NCI-H1105 (cell line): ENCODE data around the gene RPGR.

Source experiments
- DNase-seq: peaks from one replicate; lab custom pipeline; 2025; lab: John Stamatoyannopoulos, UW

RPGR gene

GRCh38 chrX:38327775-38328081, 419 bp upstream of the RPGR start:
- DNase-seq: no peak

- DNase-seq: no peak
Observed at GRCh38 chrX:38326086-38326485, 1.2 kb downstream of the RPGR start.

- DNase-seq: no peak
Observed at GRCh38 chrX:38320819-38321218, 6.5 kb downstream of the RPGR start.

DNA sequence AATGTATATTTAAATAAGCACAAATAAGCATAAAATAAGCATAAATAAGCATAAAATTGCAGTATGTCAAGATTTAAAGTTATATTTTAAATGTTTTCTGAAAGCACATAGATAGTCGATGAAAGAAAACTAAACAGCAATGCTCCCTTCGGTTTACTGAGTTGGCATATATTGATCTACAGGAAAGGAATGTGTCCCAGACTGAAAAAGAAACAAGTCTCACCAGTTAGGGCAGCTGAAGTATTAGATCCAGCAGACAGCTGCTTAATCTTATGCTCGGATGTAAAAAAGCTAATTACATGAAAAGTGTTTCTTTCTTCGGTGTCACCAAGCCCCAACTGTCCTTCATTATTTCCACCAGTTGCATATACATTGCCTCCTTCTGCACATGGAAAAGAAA, 8.7 kb downstream of the RPGR start:
- no peak for DNase-seq

GRCh38 chrX:38318196-38318595, 9.1 kb downstream of the RPGR start:
- DNase-seq: no peak

DNA sequence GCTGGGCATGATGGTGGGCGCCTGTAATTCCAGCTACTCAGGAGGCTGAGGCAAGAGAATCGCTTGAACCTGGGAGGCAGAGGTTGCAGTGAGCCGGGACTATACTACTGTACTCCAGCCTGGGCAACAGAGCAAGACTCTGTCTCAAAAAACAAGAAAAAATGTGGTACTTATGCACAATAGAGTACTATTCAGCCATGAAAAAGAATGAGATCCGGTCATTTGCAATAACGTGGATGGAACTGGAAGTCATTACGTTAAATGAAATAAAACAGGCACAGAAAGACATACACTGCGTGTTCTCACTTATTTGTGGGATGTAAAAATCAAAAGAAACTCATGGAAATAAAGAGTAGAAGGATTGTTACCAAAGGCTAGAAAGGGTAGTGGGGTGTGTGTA, 12.1 kb downstream of the RPGR start:
- DNase-seq: no peak

DNA sequence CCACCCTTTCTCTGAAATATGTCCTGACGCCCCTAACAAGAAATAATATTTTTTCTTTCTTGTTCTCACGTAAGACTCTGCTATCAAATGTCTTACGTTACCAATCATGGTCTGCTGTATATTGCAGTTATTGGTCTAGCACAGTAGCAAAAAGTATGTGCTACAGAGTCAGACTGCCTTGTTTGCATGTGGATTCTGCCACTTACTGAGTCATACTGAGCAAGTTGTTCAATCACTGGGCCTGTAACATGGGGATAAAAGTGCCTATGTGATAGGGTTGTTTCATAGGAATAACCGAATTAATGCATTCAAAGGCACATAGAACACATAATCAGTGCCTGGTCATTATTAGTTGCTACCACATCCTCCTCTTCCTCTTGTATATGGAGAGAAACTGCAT, 14.1 kb downstream of the RPGR start:
- DNase-seq: no peak

DNA sequence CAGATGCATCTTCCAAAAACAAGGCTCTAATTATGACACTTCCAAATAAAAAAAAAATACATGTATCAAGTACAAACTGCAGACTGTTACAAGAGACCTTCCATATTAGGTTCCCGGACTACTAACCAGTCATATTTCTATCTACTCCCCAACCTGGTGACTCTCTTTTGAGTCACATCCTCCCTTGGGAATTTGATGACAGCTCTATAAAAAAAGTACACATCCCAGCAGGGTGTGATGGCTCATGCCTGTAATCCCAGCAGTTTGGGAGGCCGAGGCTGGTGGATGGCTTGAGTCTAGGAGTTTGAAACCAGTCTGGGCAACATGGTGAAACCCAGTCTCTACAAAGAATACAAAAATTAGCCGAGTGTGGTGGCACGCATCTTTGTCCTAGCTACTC, 14.9 kb downstream of the RPGR start:
- no peak for DNase-seq

GRCh38 chrX:38311743-38312142, 15.6 kb downstream of the RPGR start:
- no peak for DNase-seq

DNA sequence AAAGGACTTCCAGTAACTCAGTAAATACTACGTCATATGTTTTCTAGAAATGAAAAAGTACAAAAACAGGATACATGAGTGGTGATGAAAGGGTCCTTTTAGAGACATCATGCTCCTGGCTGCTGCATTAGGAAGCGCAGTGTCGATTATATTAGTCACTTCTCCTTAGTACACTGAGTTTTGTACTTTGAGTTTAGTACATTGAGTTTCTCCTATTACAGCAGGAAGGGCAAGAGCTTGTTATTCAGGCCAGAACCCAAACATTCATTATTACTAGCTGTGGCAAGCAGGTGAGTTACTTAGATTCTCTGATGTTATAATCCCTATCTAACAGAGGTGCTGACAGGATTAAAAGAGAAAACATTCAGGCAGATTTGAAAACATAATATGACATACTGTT, 21.3 kb downstream of the RPGR start:
- DNase-seq: no peak

- no peak for DNase-seq
Observed at GRCh38 chrX:38304010-38304409, 23.3 kb downstream of the RPGR start.

GRCh38 chrX:38293741-38294140, 33.6 kb downstream of the RPGR start:
- DNase-seq: no peak

DNA sequence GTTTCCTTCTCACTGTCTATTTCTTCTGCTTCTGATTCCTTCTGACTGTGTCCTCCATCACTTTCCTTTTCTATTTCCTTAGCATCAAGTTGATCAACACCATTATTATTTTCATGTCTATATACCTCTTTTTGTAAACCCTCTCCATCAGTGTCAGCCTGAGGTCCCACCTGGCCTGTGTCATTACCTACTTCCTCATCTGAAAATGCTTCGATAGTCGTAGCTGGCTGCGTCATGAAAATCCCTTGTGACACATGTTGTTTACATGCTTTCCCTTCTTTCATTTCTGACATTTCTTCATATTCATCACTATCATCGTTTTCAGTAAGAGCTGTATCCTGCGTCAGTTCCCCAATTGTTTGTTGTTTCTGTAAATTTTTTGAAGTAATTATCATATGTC, 39.6 kb downstream of the RPGR start:
- DNase-seq: no peak

DNA sequence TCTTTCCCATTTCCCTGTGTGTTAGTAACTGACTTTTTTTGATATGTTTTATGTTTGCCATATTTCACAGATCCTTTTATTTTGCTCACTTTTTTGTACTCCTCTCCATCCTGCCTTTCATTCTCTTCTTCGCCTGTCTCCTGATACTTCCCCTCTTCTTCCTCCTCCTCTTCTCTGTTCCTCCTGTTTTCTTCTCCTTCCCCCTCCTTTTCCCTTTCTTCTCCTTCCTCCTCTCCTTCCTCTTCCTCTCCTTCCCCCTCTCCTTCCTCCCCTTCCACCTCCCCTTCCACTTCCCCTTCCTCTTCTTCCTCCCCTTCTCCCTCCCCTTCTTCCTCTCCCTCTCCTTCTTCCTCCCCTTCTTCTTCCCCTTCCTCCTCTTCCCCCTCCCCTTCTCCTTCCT, 41.7 kb downstream of the RPGR start:
- DNase-seq: no peak

DNA sequence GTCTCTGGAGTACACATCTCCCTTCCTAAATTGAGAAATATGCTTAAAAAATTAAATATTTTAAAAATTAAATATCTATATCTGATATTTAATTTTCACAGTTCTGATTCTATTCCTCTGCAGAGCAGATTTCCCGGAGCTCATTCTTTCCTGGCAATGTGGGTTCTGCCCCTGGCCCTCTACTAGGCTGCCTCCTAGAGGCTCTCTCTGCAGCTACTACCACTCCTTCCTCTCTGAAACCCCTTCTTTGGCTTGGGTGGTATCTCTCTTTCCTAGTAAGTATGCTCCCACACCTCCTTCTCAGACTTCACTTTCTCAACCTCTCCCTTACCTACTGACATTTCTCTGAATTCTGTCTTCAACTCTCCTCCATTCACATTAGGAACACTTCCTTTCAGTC, 45.3 kb downstream of the RPGR start:
- DNase-seq: no peak

- DNase-seq: no peak
Observed at GRCh38 chrX:38279188-38279587, 48.1 kb downstream of the RPGR start.

- no peak for DNase-seq
Observed at GRCh38 chrX:38278682-38279081, 48.6 kb downstream of the RPGR start.

- no peak for DNase-seq
Observed at GRCh38 chrX:38277802-38278201, 49.5 kb downstream of the RPGR start.

- no peak for DNase-seq
Observed at GRCh38 chrX:38277136-38277535, 50.2 kb downstream of the RPGR start.

DNA sequence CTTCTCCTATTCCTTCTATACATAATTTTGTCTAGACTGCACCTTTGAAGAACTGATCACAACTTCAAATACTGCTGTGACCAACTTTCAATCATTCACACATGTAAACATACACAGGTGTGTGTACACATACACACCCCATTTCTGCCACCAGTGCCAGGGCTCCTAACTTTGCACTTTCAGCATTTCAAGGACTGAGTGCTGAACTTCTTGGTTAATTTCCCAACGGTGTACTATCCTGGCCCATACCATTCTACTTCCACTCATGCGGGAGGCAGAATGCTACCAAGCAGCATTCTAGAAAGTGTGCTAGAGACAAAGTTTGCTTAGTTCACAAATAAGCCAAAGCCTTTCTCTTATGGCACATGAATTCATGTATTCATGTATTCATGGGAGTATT, 51.2 kb downstream of the RPGR start:
- no peak for DNase-seq

DNA sequence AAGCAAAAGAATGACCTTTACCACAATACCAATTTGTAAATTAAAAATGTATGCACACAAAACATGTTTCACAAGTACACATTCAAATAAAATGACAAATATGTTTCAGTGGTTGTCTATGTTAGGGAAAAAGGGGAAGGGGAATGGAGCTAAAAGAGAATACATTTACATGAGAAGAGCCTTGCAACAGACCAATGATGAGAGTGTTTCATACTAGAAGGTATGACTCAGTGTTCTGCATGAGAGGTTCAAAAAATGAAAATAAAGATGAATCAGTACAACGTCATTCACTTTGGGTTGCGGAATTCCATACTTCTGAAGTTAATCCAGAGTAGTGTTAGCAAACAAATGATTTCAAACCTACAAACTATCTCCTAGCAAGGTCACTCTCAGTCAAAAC, 51.7 kb downstream of the RPGR start:
- DNase-seq: no peak

DNA sequence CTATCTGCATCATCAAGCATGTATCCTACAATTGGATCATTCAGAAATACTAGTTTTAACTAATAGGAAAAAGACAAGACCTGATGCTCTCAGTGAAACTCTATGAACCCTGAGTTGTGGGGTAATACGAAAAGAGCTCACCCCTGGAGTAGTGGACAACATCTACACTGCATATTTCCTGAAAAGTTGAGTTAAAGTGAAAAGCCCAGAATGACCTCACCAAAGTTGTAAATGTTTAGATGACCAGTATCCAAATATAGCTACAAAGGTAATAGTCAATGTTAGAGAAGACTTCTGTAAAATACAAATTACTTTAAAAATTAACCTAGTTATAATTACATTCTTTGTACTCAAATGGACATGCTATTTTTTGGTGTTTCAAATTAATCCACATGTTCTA, 53.9 kb downstream of the RPGR start:
- no peak for DNase-seq

- no peak for DNase-seq
Observed at GRCh38 chrX:38271154-38271716, 56.1 kb downstream of the RPGR start.

- DNase-seq: no peak
Observed at GRCh38 chrX:38268011-38268410, 59.3 kb downstream of the RPGR start.
